Renal cortical epithelial cell (primary cell): ENCODE measurements around the gene ATP9A. TPM values are rescaled to one million over a fixed set of nuclear protein-coding genes. Genes with fewer than 3 reads are reported as not detected.

Experiments
- DNase-seq: peaks from one replicate; pipeline ENCODE4 v3.0.0-alpha.2; 2011; ENCODE audit warnings: low read depth
- total RNA-seq: library from RNA; depleted of rRNA; stranded (reverse); fragments of >200 nt; gene quantifications from 2 replicates; pipeline ENCODE4 v1.2.3, GENCODE V29; 2014

The ATP9A gene
- total RNA-seq, 1 donor from 2014 or later, result 60.6 TPM

DNA sequence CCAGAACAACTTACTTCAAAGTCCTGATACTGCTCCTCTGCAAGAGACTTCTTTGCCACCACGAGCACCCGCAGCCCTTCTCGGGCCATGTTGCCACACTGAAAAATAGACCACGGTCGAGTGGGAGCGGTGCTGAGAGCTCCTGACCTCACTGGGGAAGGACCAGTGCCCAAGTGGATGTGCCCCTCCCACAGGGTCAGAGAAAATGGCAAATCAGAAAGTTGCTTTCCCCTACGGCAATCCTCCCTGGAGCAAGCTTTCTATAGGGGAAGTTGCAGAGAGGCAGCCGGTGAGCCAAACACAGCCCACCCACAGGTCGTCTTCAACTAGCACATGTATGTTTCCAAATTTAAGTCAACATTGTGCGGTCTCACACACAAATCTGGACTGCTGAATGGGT lies 140.6 kb downstream of the ATP9A start:
- no peak for DNase-seq

DNA sequence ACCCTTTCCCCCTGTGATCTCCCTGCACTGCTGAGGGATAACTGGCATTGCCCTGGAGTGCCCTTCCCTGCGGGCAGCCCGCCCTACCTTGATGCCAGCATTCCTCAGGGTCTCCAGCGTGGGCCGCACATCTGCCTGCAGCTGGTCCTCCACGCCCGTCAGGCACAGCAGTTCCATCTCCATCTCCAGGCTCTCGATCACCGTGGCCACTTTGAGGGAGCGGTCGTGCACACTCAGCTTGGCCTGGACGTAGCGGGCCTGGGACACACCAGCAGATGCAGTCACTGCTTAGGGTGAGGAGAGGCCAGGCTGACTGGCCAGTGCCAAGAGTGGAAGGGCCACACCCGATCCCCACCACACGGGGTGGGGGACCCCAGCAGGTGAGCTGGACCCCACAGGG lies 143.1 kb downstream of the ATP9A start:
- no peak for DNase-seq

DNA sequence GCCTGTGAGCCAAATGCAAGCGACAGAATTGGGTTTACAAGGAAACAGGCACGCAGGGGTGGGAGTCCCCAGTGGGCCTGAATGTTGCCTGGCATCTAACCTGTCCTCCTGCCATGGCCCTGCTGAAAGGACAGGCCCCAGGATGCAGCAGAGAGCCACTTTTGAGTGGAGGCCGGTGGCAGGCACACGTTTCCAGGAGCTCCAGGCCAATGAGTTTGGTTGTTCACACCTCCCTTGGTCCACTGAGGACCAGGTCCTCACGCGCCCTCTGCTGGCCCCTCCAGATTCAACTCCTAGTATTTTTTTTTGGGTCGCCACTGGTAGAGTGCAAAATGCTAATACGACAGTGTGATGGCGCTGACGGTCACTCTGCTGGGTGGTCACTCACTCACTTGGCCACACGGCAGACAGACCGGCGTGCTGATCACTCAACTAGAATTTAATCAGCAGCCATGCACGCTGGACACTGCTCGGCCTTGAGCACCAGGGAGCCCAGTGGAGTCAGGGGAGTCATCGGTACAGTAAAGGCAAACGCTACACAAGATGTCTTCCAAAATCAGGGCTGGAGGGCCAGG lies 143.9 kb downstream of the ATP9A start:
- peak; percentile 18 for DNase-seq

DNA sequence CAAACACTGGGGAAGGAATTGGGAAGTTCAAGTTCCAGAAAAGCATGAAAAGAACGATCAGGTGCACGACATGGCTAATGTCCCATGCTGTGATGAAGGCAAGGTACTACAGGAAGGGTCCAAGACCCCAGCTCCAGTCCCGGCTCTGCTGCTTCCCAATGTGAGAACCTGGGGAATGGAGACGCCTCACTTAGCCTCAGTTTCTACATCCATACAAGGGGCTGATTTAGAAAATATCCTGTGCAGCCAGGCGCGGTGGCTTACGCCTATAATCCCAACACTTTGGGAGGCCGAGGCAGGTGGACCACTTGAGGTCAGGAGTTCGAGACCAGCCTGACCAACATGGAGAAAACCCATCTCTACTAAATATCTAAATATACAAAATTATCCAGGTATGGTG lies 144.9 kb downstream of the ATP9A start:
- DNase-seq, result no peak

DNA sequence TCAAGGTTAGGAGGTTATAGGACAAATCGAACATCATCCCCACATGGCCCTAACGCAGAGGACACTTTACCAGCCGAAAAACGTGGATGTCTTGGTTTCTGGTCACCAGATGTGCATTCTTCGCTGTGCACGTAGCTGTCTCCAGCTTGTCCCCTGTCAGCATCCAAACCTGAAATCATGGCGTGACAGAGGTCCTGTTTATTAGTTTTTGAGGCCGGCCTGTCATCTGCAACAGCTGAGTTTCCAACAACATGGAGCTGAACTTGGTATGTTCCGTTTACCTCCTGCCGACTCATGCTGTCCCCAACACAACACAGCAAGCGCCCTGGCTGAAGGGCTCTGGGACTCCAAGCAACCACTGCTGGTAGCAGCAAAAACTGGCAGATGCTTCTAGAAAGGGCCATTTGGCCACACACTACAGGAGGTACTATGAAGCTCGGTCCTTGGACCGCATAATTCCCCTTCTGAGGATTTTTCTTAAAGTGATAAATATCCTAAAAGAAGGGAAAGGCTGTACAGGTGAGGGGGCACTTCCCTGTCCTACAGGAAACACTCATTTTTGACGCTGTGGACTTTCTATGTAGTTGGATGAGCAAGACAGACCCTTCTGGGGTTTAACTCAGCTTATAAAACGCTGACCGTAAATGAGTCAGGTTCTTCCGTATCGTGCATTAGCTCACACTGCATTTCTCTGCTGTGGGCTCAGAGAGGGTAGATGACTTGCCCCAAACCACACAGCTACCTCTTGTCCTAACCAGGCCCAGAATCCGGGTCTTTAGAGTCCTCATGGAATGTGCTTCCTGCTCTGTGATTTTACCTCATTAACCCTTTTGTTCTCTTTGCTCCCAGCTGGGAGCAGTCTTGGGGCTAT lies 146.0 kb downstream of the ATP9A start:
- no peak for DNase-seq

DNA sequence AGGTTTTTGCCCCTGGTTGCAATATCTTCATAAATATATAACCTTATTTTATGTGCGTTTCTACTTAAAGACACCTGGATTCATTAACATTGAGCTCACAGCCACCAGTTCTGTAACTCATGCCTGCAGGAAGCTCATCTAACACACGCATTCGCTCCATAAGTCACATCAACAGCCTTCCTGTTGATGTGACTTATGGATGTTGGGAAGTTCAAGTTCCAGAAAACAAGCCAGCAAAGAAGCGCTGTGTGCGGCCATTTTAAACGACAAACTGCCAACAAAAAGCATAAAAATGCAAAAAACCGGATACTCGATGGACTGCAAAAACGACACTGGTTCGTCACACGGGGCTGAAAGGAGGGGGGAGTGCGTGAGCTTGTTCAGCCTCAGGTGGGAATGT lies 147.8 kb downstream of the ATP9A start:
- DNase-seq, result no peak

DNA sequence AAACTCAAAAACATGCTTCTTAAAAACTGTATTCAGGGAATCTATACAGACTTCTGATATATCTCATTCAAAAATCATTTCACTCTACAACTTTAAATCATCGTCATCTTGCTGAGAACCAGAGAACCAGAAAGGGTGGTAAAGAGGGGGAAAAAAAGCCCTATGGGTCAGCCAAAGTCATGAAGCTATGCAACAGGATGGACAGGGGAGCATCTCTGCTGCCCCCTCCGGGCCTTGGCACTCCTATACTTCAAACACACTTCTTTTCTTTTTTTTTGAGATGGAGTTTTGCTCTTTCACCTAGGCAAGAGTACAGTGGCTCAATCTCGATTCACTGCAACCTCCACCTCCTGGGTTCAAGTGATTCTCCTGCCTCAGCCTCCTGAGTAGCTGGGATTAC lies 152.1 kb downstream of the ATP9A start:
- no peak for DNase-seq

DNA sequence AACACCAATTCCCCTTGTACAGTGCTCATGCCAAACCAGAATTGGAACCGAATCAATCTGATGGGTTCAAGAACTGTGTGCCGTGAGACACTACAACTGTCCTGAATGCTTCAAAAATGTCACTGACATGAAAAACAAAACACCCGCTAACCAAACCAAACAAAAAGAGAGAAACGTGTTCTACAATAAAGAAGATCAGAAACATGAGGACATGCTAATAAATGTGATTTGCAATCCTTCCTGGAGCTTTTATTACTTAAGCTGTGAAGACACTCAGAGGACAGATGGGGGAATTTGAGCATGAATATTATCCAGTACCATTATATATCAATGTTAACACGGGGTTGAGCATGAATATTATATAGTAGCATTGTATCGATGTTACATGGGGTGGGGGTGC lies 153.5 kb downstream of the ATP9A start:
- no peak for DNase-seq

DNA sequence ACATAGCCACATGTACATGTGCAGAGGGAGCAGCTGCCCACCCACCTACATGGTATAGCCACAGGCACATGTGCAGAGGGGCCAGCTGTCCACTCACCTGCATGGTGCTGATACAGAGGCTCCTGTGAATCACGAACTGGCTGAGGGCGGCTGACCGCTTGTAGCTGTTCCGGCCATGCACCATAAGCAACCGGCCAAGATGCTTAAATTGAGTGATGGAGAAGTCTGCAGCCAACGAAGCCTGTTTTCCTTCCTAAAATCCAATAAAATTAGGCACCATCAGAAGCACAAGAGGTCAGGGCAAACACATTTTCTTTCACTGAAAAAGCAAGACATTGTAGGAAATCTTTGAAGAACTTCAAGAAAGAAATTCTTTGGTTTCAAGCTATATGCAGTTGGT lies 154.6 kb downstream of the ATP9A start:
- no peak for DNase-seq

DNA sequence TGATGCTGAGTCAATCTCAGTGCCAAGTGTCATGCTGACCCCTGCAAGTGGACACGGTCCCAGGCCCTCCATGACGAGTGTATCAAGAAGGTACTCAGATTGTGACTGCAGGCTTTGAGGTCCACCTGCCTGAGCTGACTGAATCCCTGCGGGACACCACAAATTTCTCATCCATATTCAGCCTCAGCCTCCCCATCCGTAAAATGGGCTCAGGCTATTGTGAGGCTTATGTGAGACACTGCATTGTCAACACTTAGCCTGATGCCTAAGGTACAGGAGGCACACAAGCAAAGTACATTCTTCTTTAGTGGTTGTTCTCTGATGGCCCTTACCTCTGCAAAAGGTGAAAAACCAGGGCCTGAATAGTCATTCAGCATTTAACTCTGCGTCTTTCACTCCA lies 155.3 kb downstream of the ATP9A start:
- no peak for DNase-seq

DNA sequence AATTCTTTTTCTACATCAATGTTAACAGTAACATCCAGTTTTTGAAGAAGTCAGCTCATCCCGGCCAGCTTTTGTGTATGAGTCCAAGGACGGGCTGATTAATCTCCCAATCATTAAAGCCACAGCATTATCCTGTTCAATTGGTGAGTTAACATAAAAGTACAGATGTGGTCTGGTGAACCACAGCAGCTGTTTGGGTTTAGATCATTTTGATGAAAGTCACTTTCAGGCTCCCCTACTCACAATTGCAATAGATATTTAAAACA lies 156.6 kb downstream of the ATP9A start:
- DNase-seq, result no peak

DNA sequence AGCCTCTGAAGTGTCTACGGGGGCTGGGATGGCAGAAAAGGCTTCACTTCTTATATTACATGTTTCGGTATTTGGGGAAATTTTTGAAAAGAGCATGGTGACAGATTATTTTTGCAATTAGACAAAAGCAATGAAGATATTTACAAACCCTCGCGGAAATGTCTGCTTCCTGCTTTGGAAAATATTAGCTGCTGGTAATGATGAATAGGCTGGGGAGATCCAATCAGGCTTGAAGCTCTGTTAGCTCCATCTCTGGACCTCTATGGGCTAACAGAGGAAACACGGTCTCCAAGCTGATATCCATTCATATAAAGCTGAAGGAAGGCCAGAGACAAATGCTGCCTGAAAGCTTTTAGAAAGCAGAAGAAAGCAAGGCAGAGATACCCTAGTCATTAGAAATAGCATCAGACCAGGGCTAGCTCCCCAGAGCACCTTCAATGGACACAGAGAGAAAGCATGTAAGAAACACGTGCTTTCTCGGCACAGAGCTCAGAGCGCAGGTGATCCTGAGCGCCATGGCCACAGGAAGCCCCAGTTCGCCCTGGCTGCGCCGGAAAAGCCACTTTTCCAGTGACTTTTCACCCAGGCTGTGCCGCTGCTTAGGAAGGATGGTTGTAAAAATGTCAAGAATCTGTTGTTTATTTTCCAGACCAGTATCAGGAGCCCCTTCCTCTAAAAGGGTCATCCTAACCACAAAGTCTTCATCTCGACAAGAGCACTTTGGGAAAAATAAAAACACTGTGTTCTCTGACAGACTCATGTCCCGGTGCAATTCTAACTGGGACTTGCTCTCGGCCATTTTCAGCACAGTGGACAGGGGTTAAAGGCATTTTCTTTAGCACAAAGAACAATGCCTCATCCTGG lies 157.2 kb downstream of the ATP9A start:
- no peak for DNase-seq

DNA sequence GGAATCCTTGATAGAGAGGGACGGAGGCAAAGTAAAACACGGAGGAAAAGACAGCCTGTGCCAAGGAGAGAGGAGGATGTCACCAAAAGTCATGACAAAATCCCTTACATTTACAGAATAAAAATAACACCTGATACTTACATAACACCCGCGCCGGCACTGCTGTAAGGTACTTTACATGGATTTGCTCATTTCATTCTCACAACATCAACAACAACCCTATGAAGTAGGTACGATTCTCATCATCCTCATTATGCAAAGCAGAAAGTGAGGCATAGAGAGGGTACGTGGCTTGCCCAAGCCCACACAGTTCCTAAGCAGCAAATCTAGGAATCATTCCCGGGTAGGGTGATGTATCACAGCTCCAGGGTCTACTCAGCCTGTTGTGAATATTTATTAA lies 158.1 kb downstream of the ATP9A start:
- no peak for DNase-seq

DNA sequence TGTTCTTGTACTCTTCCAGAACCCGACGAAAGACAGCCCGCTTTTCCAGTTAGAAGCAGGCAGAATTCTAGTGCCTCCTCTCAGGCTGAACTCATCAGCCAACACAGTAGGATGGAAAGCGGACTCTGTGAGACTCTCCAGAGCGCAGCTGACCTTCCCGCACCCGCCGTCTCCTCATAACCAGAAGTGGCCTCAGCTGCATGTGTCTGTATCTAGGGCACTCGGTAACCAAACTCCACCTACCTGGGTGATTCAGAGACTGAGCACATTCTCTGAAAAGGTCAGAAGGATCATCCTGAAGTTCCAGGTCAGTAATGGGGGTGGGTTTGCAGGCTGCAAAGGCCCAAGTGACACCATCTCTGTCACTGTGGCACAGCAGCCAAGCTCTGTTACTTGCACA lies 158.9 kb downstream of the ATP9A start:
- DNase-seq, result no peak

DNA sequence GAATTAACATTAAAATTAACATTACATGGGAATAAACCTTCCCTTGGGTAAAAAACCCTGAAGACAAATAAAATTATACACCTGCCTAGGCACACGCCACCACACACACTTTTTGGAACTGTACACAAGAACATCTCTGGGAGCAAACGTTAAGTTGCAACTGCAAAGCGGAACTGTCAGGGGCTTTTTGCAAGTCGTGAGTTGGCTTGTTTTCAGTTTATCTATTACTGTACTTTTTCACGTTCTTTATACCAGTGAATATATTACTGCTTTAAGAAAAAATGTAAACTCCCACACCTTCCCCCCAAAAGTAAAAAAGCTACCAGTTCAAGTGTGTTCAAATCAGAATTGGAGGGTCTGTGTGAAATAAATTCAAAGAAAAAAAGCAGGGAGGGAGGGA lies 160.1 kb downstream of the ATP9A start:
- DNase-seq, result no peak

DNA sequence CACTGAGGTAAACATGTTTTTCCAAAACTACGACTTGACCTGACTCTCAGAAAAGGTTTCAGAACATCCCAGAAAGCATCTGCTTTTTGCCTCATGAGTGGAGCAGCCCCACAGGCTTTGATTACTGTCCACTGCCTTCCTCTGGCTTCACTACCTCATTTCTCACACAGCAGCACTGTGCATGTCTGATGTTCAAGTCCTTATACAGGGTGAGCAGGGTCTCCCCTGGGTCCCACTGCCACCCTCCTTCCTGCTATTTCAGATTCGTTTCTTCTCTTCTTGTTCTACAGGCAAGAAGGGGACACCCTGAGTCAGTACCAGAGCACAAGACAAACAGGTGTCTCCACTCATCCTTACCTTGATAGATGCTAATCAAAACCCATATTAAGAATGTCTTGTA lies 161.0 kb downstream of the ATP9A start:
- no peak for DNase-seq

DNA sequence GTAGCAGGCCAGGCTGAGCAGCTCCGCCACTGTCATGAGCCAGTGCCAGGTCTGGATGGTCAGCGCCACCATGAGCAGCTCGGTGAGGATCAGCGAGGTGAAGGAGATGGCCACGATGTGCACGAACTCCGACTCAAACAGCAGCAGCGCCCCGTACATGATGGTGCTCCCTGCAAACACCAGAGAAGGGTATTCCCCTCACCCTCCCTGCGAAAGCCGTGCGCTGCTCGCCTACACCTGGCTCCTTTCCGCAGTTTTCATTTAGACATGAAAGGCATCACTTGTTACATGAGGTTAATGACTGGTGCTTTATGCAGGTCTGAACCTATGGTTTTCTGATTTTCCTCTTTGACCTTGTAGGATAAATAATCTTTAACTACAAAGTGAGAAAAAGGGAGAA lies 163.3 kb downstream of the ATP9A start:
- no peak for DNase-seq

DNA sequence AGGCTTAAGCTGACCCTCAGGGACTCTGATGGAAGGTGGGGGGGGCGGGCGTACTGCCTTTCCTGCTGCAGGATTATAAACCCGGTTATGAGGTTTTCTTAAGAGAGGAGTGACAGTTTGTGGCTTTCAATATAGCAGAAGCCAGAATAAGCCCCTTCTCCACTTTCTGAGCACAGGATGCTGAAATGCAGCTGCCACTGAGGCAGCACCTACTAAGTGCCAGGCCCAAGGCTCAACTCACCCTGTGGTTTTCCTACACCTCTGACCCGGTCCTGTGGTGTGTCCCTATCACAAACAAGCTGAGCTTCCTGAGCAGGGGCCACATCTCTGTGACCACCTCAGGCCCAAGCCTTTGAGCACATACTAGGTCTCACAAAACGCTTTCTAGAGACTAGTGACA lies 166.1 kb downstream of the ATP9A start:
- DNase-seq, result no peak

DNA sequence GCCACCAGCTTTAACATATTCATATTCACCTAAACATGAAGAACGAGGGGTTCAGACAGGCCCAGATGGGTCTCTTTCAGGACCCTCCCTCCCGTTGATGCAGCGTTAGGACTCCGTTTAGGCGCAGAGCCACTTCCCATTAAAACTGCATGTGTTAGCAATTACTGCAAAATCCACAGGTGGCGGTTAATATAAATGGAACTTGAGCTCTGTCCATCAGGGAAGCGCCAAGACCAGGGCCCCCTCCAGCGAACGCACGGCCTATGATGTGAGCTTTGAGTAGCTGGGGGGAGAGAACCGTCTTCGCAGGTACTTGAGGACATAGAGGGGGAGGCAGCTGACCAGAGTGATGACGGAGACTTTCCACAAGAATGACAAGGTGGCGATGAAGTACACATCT lies 167.2 kb downstream of the ATP9A start:
- DNase-seq, result no peak

DNA sequence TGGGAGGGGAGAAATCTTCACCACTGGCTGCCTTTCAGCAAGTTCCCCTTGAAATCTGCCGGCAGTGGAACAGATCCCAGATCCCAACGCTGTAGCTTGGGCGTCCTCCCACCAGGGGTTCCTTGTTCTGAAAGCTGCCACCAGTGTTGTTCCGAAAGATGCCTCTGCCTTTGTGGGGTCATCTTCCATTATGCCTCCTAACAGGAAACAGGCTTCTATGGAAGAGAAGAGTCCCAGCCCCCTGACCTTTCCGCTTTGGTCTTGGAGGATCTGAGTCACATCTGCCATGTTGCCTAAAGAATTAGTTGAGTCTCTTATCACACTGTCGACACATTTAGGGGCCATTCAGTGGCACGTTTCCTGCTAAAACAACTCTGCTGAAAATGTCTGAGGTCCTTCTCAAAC lies 168.2 kb downstream of the ATP9A start:
- no peak for DNase-seq

DNA sequence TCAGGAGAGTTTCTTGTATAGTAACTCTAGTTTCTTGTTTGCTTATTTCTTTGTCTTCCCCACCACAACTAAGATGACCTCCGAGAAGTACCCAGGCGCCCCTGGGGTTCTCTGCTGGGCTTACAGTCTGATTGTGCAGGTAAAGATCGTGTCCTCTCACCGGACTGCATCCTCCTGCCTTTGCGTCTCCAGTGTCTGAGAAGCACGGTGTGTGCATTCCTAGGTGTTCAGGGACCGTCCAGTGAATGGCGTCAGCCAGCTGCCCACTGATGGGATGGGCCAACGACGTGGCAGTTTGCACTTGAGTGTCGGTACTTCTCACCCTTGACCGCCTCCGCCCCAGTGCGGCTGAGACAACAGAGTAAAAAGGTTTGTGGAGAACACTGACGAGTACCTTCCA lies 169.6 kb downstream of the ATP9A start:
- no peak for DNase-seq

DNA sequence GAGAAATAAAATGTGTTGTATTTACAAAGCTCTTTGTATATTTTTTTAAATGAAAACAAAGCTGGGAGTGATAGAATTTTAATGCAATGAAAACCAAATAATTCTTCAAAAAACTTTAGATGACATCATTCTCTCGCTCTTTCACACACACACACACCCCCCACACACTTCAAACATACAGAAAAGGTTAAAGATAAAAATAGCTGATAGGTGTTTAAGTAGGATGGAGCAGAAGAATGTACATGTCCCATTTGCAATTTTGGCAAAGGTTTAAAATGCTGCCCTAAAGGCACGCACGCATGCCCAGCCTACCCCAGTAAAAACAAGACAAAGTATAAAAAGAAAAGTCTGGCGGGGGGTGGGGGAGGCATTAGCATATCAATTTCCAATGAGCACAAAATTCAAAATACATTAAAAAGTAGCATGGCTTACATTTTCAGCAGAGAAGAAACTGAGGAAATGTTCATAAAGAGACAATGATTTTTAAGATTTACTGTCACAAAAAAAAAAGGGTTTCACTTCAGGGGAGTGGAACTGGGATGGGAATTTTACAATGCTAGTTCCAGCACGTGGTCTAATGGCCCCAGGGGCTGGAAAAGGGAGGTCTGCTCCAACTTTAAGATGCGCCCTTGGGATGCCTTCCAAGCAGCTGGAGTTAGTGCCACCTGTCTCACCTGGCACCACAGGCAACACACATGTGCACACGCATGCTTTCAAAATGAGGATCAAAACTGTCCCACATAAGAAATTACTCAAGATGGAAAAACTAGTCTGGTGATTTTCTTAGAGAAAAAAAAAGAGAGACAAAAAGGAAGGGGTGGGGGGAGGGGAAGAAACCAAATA lies 170.6 kb downstream of the ATP9A start:
- no peak for DNase-seq
